Measurements from ENCODE around the gene SCAMP2. TPM values are rescaled to one million over a fixed set of nuclear protein-coding genes. Genes with fewer than 3 reads are reported as not detected.

Gene SCAMP2
- polyA plus RNA-seq, 10 donors: 49.3 to 63.3 (median 54.8) TPM

DNA sequence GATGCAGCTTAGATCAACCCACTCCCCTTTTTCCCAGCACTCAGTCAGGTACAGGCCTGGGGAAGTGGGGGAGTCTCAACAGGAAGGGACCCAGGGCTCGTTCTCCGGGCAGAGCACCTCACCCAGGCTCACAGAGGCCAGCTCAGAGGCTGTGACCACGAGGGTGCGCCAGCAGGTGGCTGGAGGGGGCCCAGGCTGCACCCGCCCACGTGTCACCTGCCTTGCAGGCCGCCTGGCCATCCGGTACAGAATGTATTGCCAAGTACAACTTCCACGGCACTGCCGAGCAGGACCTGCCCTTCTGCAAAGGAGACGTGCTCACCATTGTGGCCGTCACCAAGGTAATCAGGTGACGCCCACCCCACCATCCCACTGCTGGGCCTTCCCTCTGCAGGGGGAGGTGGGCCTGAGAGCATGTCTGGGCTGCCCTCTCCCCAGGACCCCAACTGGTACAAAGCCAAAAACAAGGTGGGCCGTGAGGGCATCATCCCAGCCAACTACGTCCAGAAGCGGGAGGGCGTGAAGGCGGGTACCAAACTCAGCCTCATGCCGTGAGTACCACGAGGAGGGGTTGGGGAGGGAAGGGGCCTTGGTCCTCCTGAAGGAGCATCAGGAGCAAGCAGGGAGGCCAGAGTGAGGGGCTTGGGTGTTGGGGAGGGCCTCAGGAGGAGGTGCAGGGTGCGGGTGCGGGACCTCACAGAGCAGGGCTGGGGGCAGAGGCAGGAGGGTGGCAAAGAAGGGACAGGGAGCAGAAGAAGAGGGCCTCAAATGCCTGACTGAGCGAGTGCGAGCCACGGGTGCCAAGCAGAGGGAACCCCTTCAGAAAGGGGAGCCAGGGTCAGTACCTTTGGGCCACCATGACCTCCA is 74.5 kb downstream of the SCAMP2 start:
- no peak for DNase-seq

DNA sequence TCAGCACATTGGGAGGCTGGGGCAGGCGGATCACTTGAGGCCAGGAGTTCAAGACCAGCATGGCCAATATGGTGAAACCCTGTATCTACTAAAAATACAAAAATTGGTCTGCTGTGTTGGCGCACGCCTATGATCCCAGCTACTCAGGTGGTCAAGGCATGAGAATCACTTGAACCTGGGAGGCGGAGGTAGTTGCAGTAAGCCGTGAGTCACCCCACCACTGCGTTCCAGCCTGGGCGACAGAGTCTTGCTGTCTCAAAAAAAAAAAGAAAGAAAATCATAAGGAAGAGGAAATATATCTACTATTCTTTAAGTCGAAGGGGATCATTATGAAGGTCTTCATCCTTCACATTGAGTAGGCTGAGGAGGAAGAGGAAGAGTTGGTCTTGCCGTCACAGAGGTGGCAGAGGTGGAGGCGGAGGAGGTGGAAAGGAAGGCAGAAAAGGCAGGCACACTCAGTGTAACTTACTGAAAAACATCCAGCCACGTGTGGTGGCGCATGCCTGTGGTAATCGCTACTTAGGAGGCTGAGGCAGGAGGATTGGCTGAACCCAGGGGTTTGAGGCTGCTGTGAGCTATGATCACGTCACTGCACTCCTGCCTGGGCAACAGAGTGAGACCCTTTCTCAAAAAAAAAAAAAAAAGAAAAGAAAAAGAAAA is 77.1 kb downstream of the SCAMP2 start:
- DNase-seq: no peak

DNA sequence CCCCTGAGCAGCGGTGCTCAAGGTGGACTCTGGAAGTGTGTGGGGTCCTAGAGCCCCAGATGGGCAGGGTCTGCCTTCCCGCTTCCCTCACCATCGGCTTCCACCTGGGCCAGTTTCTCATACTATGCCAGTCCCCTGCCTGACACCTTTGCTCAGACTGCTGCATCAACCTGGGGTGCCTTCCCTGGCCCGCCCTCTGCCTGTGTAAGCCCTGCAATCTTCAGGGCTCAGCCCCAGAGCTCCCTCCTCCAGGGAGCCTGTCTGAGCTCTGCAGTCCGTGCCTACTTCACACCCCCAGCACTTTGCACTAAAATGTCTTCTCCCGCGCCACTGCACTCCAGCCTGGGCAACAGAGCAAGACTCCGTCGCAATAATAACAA is 78.2 kb downstream of the SCAMP2 start:
- DNase-seq: no peak

DNA sequence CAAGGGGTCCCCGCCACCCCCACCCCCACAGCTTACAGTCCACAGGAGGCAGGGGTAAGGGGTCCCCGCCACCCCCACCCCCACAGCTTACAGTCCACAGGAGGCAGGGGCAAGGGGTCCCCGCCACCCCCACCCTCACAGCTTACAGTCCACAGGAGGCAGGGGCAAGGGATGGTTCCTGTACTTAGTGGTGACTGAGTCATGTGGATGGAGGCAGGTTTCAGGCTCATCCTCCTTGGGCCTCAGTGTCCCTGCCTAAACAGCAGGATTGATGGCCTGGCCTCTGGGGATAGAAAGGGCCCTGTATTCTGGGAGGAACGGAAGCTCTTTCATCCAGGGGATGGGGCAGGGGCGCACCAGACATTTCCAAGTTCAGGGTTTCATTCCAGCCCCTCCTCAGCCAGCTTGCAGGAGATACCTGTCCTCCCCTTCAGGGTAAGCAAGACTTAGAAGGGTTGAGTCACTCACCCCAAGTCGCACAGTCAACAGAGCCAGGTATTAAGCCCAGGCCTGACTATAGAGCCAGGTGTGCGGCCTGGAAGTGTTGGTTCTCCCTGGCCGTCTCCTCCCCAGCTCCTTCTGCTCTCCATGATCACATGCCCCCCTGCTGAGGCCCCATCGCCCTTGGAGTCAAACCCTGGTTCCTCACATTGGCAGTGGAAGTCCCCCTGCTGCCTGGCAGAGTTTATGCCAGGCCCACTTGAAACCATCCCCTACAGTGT is 78.8 kb downstream of the SCAMP2 start:
- no peak for DNase-seq

Other genes with a start within 250 kb of the SCAMP2 start
- gene EDC3, start 177.3 kb downstream of the SCAMP2 start, polyA plus RNA-seq (ENCODE audit: insufficient read length in 10 of 10): 10 to 100 TPM; 21.4 to 35.1 (median 23.5) TPM
- gene CYP1A1, start 147.8 kb downstream of the SCAMP2 start, polyA plus RNA-seq (ENCODE audit: insufficient read length in 10 of 10): under 1 TPM in 1 of 10 donors, not detected in 9; 0.38 TPM
- gene CYP1A2, start 124.5 kb downstream of the SCAMP2 start, polyA plus RNA-seq (ENCODE audit: insufficient read length in 10 of 10): under 1 TPM in 7 of 10 donors, not detected in 3; 0.04 to 0.17 (median 0.08) TPM
- gene CSK, start 91.3 kb downstream of the SCAMP2 start, polyA plus RNA-seq (ENCODE audit: insufficient read length in 10 of 10): 10 to 100 TPM; 23.1 to 42.0 (median 32.1) TPM
- under 1 TPM in 1 of 10 donors, not detected in 9; 0.20 TPM for gene LMAN1L, start 60.5 kb downstream of the SCAMP2 start, polyA plus RNA-seq (ENCODE audit: insufficient read length in 10 of 10)
- under 1 TPM in 1 of 10 donors, not detected in 9; 0.10 TPM for gene CPLX3, start 46.7 kb downstream of the SCAMP2 start, polyA plus RNA-seq (ENCODE audit: insufficient read length in 10 of 10)
- gene ULK3, start 30.2 kb downstream of the SCAMP2 start, polyA plus RNA-seq (ENCODE audit: insufficient read length in 10 of 10): 10 to 100 TPM; 24.3 to 44.8 (median 30.4) TPM
- 10 to 100 TPM; 47.8 to 64.6 (median 56.9) TPM for gene MPI, start 16.7 kb upstream of the SCAMP2 start, polyA plus RNA-seq (ENCODE audit: insufficient read length in 10 of 10)
- 10 to 100 TPM; 37.0 to 55.6 (median 43.6) TPM for gene FAM219B, start 33.5 kb upstream of the SCAMP2 start, polyA plus RNA-seq (ENCODE audit: insufficient read length in 10 of 10)
- gene COX5A, start 64.7 kb upstream of the SCAMP2 start, polyA plus RNA-seq (ENCODE audit: insufficient read length in 10 of 10): 100 to 1,000 TPM; 192 to 258 (median 234) TPM
- gene RPP25, start 83.4 kb upstream of the SCAMP2 start, polyA plus RNA-seq (ENCODE audit: insufficient read length in 10 of 10): 1 to 10 TPM in 8 of 10 donors, under 1 TPM in 2; 0.69 to 1.9 (median 1.4) TPM
- 1 to 10 TPM; 2.8 to 7.5 (median 4.9) TPM for gene SCAMP5, start 122.2 kb upstream of the SCAMP2 start, polyA plus RNA-seq (ENCODE audit: insufficient read length in 10 of 10)
- gene PPCDC, start 150.2 kb upstream of the SCAMP2 start, polyA plus RNA-seq (ENCODE audit: insufficient read length in 10 of 10): 1 to 10 TPM; 4.9 to 8.7 (median 7.1) TPM

Data from muscle of back (tissue), 11 donors.